Cardiac fibroblast (primary cell): ENCODE results near the gene SDR42E2.

ENCODE experiments used
- DNase-seq, 2 donors: peaks; one replicate each; pipeline versions ENCODE4 v3.0.0 to v3.0.0-alpha.2; 2010; ENCODE audit warnings: low read depth in 2 of 2
- H3K4me3 ChIP-seq, 2 donors: replicated peaks in 1 of 2; 1 replicate in 1 of 2; 2 replicates in 1 of 2; pipeline ENCODE4 v1.5.1; 2011; ENCODE audit warnings: low read depth in 2 of 2, low read length in 2 of 2, mild to moderate bottlenecking in 2 of 2, moderate library complexity in 1 of 2
- CTCF ChIP-seq: IDR thresholded peaks from one replicate; pipeline ENCODE4 v1.5.1; 2011; ENCODE audit warnings: low read depth, mild to moderate bottlenecking, low read length, inconsistent platforms

The SDR42E2 gene

GRCh38 chr16:22161999-22162655, at the start of gene SDR42E2:
TSS of gene SDR42E2 (plus strand) at chr16:22162506. CDS start at chr16:22165583, 3,077 bp downstream.
- no peak for TF ChIP-seq CTCF
- no peak within 1 kb of the TSS for H3K4me3 ChIP-seq
- DNase-seq: no peak

GRCh38 chr16:22116095-22116700, 46.1 kb upstream of the SDR42E2 start:
- no peak overlapping the region for H3K4me3 ChIP-seq
- TF ChIP-seq CTCF: no peak
- no peak for DNase-seq

GRCh38 chr16:22117609-22118008, 44.7 kb upstream of the SDR42E2 start:
- TF ChIP-seq CTCF: no peak
- H3K4me3 ChIP-seq: no peak overlapping the region
- DNase-seq: no peak

- H3K4me3 ChIP-seq: no peak overlapping the region
- no peak for TF ChIP-seq CTCF
- DNase-seq: no peak
Observed at GRCh38 chr16:22120440-22120839, 41.9 kb upstream of the SDR42E2 start.

- no peak for TF ChIP-seq CTCF
- no peak for DNase-seq
- H3K4me3 ChIP-seq: no peak overlapping the region
Observed at GRCh38 chr16:22122239-22122638, 40.1 kb upstream of the SDR42E2 start.

- peak; percentile 2 to 33 for DNase-seq
- TF ChIP-seq CTCF: peak; percentile 17
- no peak overlapping the region for H3K4me3 ChIP-seq
Observed at GRCh38 chr16:22123146-22123545, 39.2 kb upstream of the SDR42E2 start.
